HEK293T (cell line): ENCODE data around the gene KCNQ5.

Experiments used
- FOXK2 ChIP-seq: fragments of 450-650 bp; IDR thresholded peaks from 2 replicates; pipeline ENCODE4 v1.6.1; 2016; ENCODE audit warnings: mild to moderate bottlenecking
- FOXM1 ChIP-seq: fragments of 450-650 bp; IDR thresholded peaks from 2 replicates; pipeline ENCODE4 v1.6.1; 2017; ENCODE audit warnings: mild to moderate bottlenecking, borderline replicate concordance

GRCh38 chr6:72579865-72580264 is 42.0 kb upstream of the KCNQ5 start:
- TF ChIP-seq FOXK2 = no peak
- TF ChIP-seq FOXM1 = no peak
